ENCODE results near the gene BBS4. TPM values are rescaled to one million over a fixed set of nuclear protein-coding genes. Genes with fewer than 3 reads are reported as not detected.

The BBS4 gene
- total RNA-seq, 5 donors from 2014 or later (not counting 1 experiment from before 2014, with no cell fraction given) = 16.1 to 19.7 (median 16.6) TPM

Other genes starting within 250 kb of the BBS4 start
- 100 to 1,000 TPM; 163 to 207 (median 178) TPM for gene ARIH1, start 211.9 kb upstream of the BBS4 start, total RNA-seq
- gene GOLGA6B, start 31.5 kb upstream of the BBS4 start, total RNA-seq = under 1 TPM in 1 of 5 donors, not detected in 4; 0.47 TPM
- under 1 TPM in 2 of 5 donors, not detected in 3; 0.33 to 0.45 TPM for gene HIGD2B, start within 50 bp of the BBS4 start, total RNA-seq
- 100 to 1,000 TPM in 3 of 5 donors, 10 to 100 TPM in 2; 97.0 to 106 (median 102) TPM for gene ADPGK, start 97.6 kb downstream of the BBS4 start, total RNA-seq